Measurements from ENCODE around the gene SAT1. TPM values are rescaled to one million over a fixed set of nuclear protein-coding genes. Genes with fewer than 3 reads are reported as not detected.

SAT1 gene
- total and polyA plus RNA-seq, 10 of the 15 experiments (the other 5 are each of a cell fraction or from before 2014, with no cell fraction given): 42.2 to 234 (median 60.4) TPM

- no peak for FAIRE-seq
- Histone ChIP-seq H3K79me2 (ENCODE audit: control insufficient read depth, insufficient read depth, low read length) (no peaks in the 10 kb centered on the region), H3K4me1 (ENCODE audit: control insufficient read depth, insufficient read depth, low read length) (no peaks in the 10 kb centered on the region), H3K27me3 (replicated peaks in 1 of 2; ENCODE audit: control insufficient read depth in 2 of 2, insufficient read depth in 2 of 2, low read length in 1 of 2) (no peaks in the 10 kb centered on the region), H4K20me1 (ENCODE audit: control insufficient read depth, insufficient read depth) (no peaks in the 10 kb centered on the region), H3K4me2 (ENCODE audit: control insufficient read depth, insufficient read depth) (no peak overlapping the region), H3K9ac (ENCODE audit: control insufficient read depth, insufficient read depth, low read length) (no peak overlapping the region), H3K9me3 (replicated peaks; ENCODE audit: control insufficient read depth, insufficient read depth, low read length) (no peaks in the 10 kb centered on the region), H3K27ac (ENCODE audit: control insufficient read depth, insufficient read depth) (no peak overlapping the region), H3K4me3 (no peak overlapping the region), H2AFZ (ENCODE audit: control insufficient read depth, low read depth, low read length) (no peak overlapping the region), H3K36me3 (ENCODE audit: control insufficient read depth in 2 of 2, insufficient read depth in 2 of 2, low read length in 1 of 2) (no peaks in the 10 kb centered on the region)
- TF ChIP-seq IKZF2 (IDR thresholded peaks at IDR 0.05) (no peak), GATAD2B (conservative IDR thresholded peaks at IDR 0.05; ENCODE audit: low read depth) (no peak), USF1 (IDR thresholded peaks at IDR 0.05; ENCODE audit: borderline replicate concordance, extremely low read length, insufficient read depth, low read depth, low read length) (no peak), DPF2 (IDR thresholded peaks at IDR 0.05) (no peak), NBN (IDR thresholded peaks at IDR 0.05) (no peak), TBL1XR1 (IDR thresholded peaks at IDR 0.05; ENCODE audit: low read depth, low read length) (no peak), BHLHE40 (IDR thresholded peaks at IDR 0.05; ENCODE audit: borderline replicate concordance in 1 of 2, low read depth in 2 of 2, low read length in 1 of 2) (no peak), USF2 (IDR thresholded peaks at IDR 0.05; ENCODE audit: borderline replicate concordance, low read depth, low read length) (no peak), NRF1 (conservative IDR thresholded peaks at IDR 0.05; ENCODE audit: low read depth, low read length) (no peak), IRF4 (IDR thresholded peaks at IDR 0.05; ENCODE audit: low read depth, low read length) (no peak), YY1 (IDR thresholded peaks at IDR 0.05; ENCODE audit: low read depth, low read length) (no peak), EP300 (IDR thresholded peaks at IDR 0.05; ENCODE audit: borderline replicate concordance in 1 of 2, control insufficient read depth in 1 of 2, low read depth in 2 of 2, low read length in 2 of 2) (no peak), JUNB (IDR thresholded peaks at IDR 0.05) (no peak), CTCF (IDR thresholded peaks at IDR 0.05 in 2 of 3, conservative IDR thresholded peaks at IDR 0.05 in 1 of 3; ENCODE audit: control insufficient read depth in 2 of 3, extremely low read depth in 1 of 3, insufficient read depth in 1 of 3, low read depth in 3 of 3, low read length in 3 of 3) (no peak)
- no peak for DNase-seq (ENCODE audit: low read depth, low spot score)
- in situ Hi-C loops (cut with MboI): no loop called here
- POLR2A ChIA-PET: no interaction called here
- intact Hi-C loops (cut with micrococcal nuclease; ENCODE audit: unreplicated experiment): no loop called here
- ATAC-seq: no peak
- SMC1A ChIA-PET (ENCODE audit: uncharacterized antibody, unreplicated experiment): no interaction called here
- CTCF ChIA-PET: interaction anchor here (0.7 kb wide), 1 partner anchor 23 kb away, joined by 3 read pairs; no protein-coding TSS in a partner anchor
- BruUV-seq (replicated peaks): no TSS peak
- RAD21 ChIA-PET (ENCODE audit: unreplicated experiment): no interaction called here
Observed at GRCh38 chrX:23826653-23827052, 43.7 kb downstream of the SAT1 start.
